Upper lobe of left lung (tissue), 6 donors: ENCODE measurements around the gene SCN2A. TPM values are rescaled to one million over a fixed set of nuclear protein-coding genes. Genes with fewer than 3 reads are reported as not detected.
"Not testable (repeated sequence)": the region's sequence is repeated elsewhere in the genome, so short reads cannot be mapped to it uniquely, and the experiment has no call there.

Source experiments
- ATAC-seq, 2 donors: fragments of 200-7000 bp; cut with Tn5 transposase; one replicate each; pipeline ENCODE4 v1.9.1; 2022; ENCODE audit warnings: mild to moderate bottlenecking in 2 of 2, moderate library complexity in 2 of 2; ENCODE audit not compliant: low FRiP score in 2 of 2
- DNase-seq, 2 donors: peaks; one replicate each; pipeline ENCODE4 v3.0.0-alpha.2; 2019 to 2020
- H3K27ac ChIP-seq, 4 donors: fragments of 200-600 bp; sonication (generic); one replicate each; pipeline ENCODE4 v1.5.1; 2016 to 2019
- H3K27me3 ChIP-seq, 4 donors: fragments of 200-600 bp; sonication (generic); one replicate each; pipeline ENCODE4 v1.5.1; 2017 to 2019
- H3K36me3 ChIP-seq, 4 donors: fragments of 200-600 bp; sonication (generic); one replicate each; pipeline ENCODE4 v1.5.1; 2016 to 2019
- H3K4me1 ChIP-seq, 4 donors: fragments of 200-600 bp; sonication (generic); one replicate each; pipeline ENCODE4 v1.5.1; 2018 to 2019
- H3K4me3 ChIP-seq, 4 donors: fragments of 200-600 bp; sonication (generic); one replicate each; pipeline ENCODE4 v1.5.1; 2017 to 2019; ENCODE audit warnings: mild to moderate bottlenecking in 2 of 4, moderate library complexity in 1 of 4
- H3K9me3 ChIP-seq, 4 donors: fragments of 200-600 bp; sonication (generic); one replicate each; pipeline ENCODE4 v1.5.1; 2018 to 2019
- CTCF ChIP-seq, 6 experiments: fragments of 450-650 bp in 4 of 6; fragments of 200-600 bp in 2 of 6; sonication (generic) in 2 of 6; IDR thresholded peaks; one replicate each; pipeline ENCODE4 v1.5.1; 2016 to 2019; ENCODE audit warnings: antibody characterized with exemption in 6 of 6
- EP300 ChIP-seq, 4 donors: sonication (generic); formaldehyde crosslinking; IDR thresholded peaks; one replicate each; pipeline ENCODE4 v1.5.1; 2017; ENCODE audit warnings: antibody characterized with exemption in 4 of 4, control low read depth in 2 of 4
- POLR2A ChIP-seq, 4 donors: fragments of 450-650 bp; IDR thresholded peaks; one replicate each; pipeline ENCODE4 v1.5.1; 2016 to 2017; ENCODE audit warnings: antibody characterized with exemption in 4 of 4, mild to moderate bottlenecking in 2 of 4
- POLR2AphosphoS5 ChIP-seq, 2 donors: sonication (generic); formaldehyde crosslinking; IDR thresholded peaks; one replicate each; pipeline ENCODE4 v1.5.1; 2017; ENCODE audit warnings: antibody characterized with exemption in 2 of 2
- WGBS, 2 donors: methylation state at CpG; one replicate each; pipeline ENCODE4 v1.1.5; 2017 to 2018; 5-methylcytosine and 5-hydroxymethylcytosine counted together
- total RNA-seq, 6 donors: library from RNA; depleted of rRNA in 4 of 6; stranded (reverse); fragments of >200 nt in 4 of 6; gene quantifications; one replicate each; pipeline versions ENCODE4 v1.1.0 to v1.2.1, GENCODE V29; 2016 to 2021
- donor health status: DM: no; HTN: no; CAD: no; lungs with moderate emphysema.
- donor health status: DM: no; HTN: yes; CAD: no; lungs with severe emphysema.

The SCN2A gene
- total RNA-seq, 6 donors from 2014 or later, result 0.61 to 1.2 (median 0.97) TPM; not detected in 2

GRCh38 chr2:165373278-165374010, 134.2 kb downstream of the SCN2A start:
- ATAC-seq (no peak), DNase-seq (no peak)
- Histone ChIP-seq H3K36me3 (no peaks in the 10 kb centered on the region), H3K9me3 (no peaks in the 10 kb centered on the region), H3K27ac (no peak overlapping the region), H3K4me1 (peaks cover 4 to 12% (median 8%) of the 10 kb centered on the region in 4 donors), H3K27me3 (no peaks in the 10 kb centered on the region), H3K4me3 (no peak overlapping the region)
- 77 to 80% methylated on average over 5 of the region's 5 CpGs for WGBS, 2 donors
- TF ChIP-seq CTCF (IDR thresholded peaks at IDR 0.05) (no peak), EP300 (IDR thresholded peaks at IDR 0.05) (no peak), POLR2A (IDR thresholded peaks at IDR 0.05) (no peak)

DNA sequence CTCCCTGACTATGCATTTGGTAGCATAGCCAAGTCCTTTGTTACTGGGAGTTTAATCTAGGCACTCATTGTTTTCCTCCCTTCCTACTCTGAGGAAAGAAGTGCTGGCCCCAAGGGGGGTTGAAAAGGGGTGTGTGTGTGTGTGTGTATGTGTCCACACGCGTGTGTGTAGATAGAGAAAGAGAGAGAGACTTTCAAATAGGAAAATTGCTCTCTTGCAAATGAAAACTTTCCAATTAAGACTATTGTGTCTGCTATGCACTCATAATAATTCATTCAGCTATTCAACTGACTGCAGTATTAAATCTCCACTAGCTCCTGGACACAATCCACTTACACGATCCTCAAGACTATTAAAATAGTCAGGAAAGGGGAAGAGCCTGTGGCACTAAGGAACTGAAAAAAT, 137.4 kb downstream of the SCN2A start:
- no peak for ATAC-seq
- peak overlapping the region in 1 of 4 donors; percentile 36 for H3K27ac ChIP-seq
- WGBS, 2 donors, result 22 to 23% methylated on average over 3 of the region's 3 CpGs
- H3K36me3 ChIP-seq, result no peaks in the 10 kb centered on the region
- no peaks in the 10 kb centered on the region for H3K27me3 ChIP-seq
- no peaks in the 10 kb centered on the region for H3K9me3 ChIP-seq
- DNase-seq, result no peak
- no peak overlapping the region for H3K4me3 ChIP-seq
- peaks cover 4 to 12% (median 8%) of the 10 kb centered on the region in 4 donors for H3K4me1 ChIP-seq
- no peak for TF ChIP-seq POLR2A (IDR thresholded peaks at IDR 0.05)
- TF ChIP-seq POLR2AphosphoS5 (IDR thresholded peaks at IDR 0.05), result no peak
- no peak for TF ChIP-seq CTCF (IDR thresholded peaks at IDR 0.05)
- no peak for TF ChIP-seq EP300 (IDR thresholded peaks at IDR 0.05)

DNA sequence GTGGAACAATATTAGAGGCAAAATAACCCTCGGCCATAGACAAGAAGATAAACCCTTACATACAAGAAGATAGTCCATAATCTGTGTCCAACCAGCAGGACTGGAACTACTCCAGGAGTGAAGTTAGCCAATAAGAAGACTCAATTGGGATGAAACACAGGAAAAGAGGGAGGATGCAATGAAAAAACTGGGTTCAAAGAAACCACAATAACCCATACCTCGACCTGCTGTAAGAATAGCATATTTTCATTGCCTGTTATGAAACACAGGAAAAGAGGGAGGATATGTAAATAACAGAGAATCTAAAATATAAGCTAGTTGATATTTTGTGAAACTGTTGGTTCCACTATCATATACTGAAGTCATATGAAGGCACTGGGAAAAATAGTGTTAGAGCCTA, 143.1 kb downstream of the SCN2A start:
- Histone ChIP-seq H3K27me3 (no peaks in the 10 kb centered on the region), H3K9me3 (no peaks in the 10 kb centered on the region), H3K36me3 (no peaks in the 10 kb centered on the region), H3K27ac (no peak overlapping the region), H3K4me3 (no peak overlapping the region), H3K4me1 (no peaks in the 10 kb centered on the region)
- DNase-seq (no peak), ATAC-seq (no peak)
- 66 to 69% methylated on average over 2 of the region's 2 CpGs for WGBS, 2 donors
- no peak for TF ChIP-seq POLR2AphosphoS5 (IDR thresholded peaks at IDR 0.05)
- TF ChIP-seq EP300 (IDR thresholded peaks at IDR 0.05), result no peak
- TF ChIP-seq CTCF (IDR thresholded peaks at IDR 0.05), result no peak
- TF ChIP-seq POLR2A (IDR thresholded peaks at IDR 0.05), result no peak

DNA sequence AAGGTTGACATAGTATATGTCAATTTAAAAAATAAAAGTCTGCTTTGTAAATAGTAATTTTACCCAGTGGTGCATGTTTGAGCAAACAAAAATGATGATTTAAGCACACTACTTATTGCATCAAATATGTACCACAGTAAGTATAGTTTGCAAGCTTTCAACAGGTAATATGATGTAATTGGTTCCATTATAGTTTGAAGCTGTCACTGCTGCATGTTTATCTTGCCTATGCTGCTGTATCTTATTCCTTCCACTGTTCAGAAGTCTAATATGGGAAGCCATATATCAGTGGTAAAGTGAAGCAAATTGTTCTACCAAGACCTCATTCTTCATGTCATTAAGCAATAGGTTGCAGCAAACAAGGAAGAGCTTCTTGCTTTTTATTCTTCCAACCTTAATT, 151.7 kb downstream of the SCN2A start:
- Histone ChIP-seq H3K27ac (no peak overlapping the region), H3K36me3 (no peaks in the 10 kb centered on the region), H3K9me3 (no peaks in the 10 kb centered on the region), H3K27me3 (no peaks in the 10 kb centered on the region), H3K4me1 (no peaks in the 10 kb centered on the region), H3K4me3 (no peak overlapping the region)
- no peak for TF ChIP-seq POLR2A (IDR thresholded peaks at IDR 0.05)
- no peak for TF ChIP-seq EP300 (IDR thresholded peaks at IDR 0.05)
- DNase-seq (no peak), ATAC-seq (no peak)

DNA sequence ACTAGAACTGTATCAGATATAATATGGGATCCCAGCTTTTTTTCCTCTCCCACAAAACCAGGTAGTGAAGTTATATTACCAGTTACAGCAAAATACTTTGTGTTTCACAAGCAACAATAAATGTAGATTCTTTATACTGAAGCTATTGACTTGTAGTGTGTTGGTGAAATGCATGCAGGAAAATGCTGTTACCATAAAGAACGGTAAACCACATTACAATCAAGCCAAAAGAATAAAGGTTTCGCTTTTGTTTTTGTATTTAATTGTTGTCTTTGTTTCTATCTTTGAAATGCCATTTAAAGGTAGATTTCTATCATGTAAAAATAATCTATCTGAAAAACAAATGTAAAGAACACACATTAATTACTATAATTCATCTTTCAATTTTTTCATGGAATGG, 152.6 kb downstream of the SCN2A start:
- TF ChIP-seq POLR2AphosphoS5 (IDR thresholded peaks at IDR 0.05) (no peak), EP300 (IDR thresholded peaks at IDR 0.05) (no peak), POLR2A (IDR thresholded peaks at IDR 0.05) (no peak), CTCF (IDR thresholded peaks at IDR 0.05) (no peak)
- Histone ChIP-seq H3K27ac (no peak overlapping the region), H3K36me3 (no peaks in the 10 kb centered on the region), H3K4me3 (no peak overlapping the region), H3K4me1 (no peaks in the 10 kb centered on the region), H3K27me3 (no peaks in the 10 kb centered on the region), H3K9me3 (no peaks in the 10 kb centered on the region)
- WGBS, 2 donors, result 62 to 73% methylated on average over 2 of the region's 2 CpGs
- ATAC-seq (no peak), DNase-seq (no peak)

DNA sequence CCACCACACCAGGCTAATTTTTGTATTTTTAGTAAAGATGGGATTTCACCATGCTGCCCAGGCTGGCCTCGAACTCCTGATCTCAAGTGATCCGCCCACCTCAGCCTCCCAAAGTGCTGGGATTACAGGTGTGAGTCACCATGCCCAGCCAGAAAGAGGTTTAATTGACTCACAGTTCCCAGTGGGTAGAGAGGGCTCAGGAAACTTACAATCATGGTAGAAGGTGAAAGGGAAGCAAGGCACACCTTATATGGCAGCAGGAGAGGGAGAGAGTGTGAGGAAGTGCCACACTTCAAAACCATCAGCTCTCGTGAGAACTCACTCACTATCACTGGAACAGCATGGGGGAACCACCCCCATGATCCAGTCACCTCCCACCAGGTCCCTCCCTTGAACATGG, 159.4 kb downstream of the SCN2A start:
- H3K27ac ChIP-seq, ATAC-seq, H3K4me1 ChIP-seq, H3K27me3 ChIP-seq, H3K4me3 ChIP-seq, H3K9me3 ChIP-seq, DNase-seq, H3K36me3 ChIP-seq: not testable (repeated sequence)
- WGBS, 2 donors, result 76 to 86% methylated on average over 3 of the region's 3 CpGs
